ENCODE data around the gene DUSP15. TPM values are rescaled to one million over a fixed set of nuclear protein-coding genes. Genes with fewer than 3 reads are reported as not detected.

Gene DUSP15
- total RNA-seq, 1 donor from 2014 or later, result 0.45 TPM

GRCh38 chr20:31906001-31906400 lies 35.7 kb upstream of the DUSP15 start:
- TF ChIP-seq CTCF (IDR thresholded peaks at IDR 0.05) (no peak), EZH2phosphoT487 (IDR thresholded peaks at IDR 0.05) (no peak), EZH2 (IDR thresholded peaks at IDR 0.05) (no peak)
- peak; percentile 32 for DNase-seq (ENCODE audit: low spot score)
- Histone ChIP-seq H3K9ac (no peak overlapping the region), H3K27ac (no peak overlapping the region), H3K4me3 (no peak overlapping the region), H4K20me1 (ENCODE audit: low read depth) (no peaks in the 10 kb centered on the region), H3F3A (ENCODE audit: low read depth) (peaks cover 4% of the 10 kb centered on the region), H3K9me3 (ENCODE audit: low read depth) (no peaks in the 10 kb centered on the region), H3K27me3 (no peaks in the 10 kb centered on the region), H3K36me3 (no peaks in the 10 kb centered on the region), H3K4me1 (peaks cover 1% of the 10 kb centered on the region), H3K79me2 (ENCODE audit: low read depth) (no peaks in the 10 kb centered on the region), H3K4me2 (no peak overlapping the region), H2AFZ (replicated peaks) (no peak overlapping the region)
- Mint-ChIP-seq H3K4me1 (no peaks in the 10 kb centered on the region), H3K9me3 (no peaks in the 10 kb centered on the region), H3K4me3 (no peak overlapping the region), H3K36me3 (no peaks in the 10 kb centered on the region), H3K27me3 (ENCODE audit: insufficient read depth, low read depth) (peaks cover 5% of the 10 kb centered on the region), H3K27ac (no peak overlapping the region)

GRCh38 chr20:31903627-31904386 lies 33.5 kb upstream of the DUSP15 start:
- Mint-ChIP-seq H3K36me3 (no peaks in the 10 kb centered on the region), H3K27ac (no peak overlapping the region), H3K4me1 (no peaks in the 10 kb centered on the region), H3K4me3 (no peak overlapping the region), H3K9me3 (no peaks in the 10 kb centered on the region), H3K27me3 (ENCODE audit: insufficient read depth, low read depth) (peaks cover 3% of the 10 kb centered on the region)
- H3K36me3 ChIP-seq, result no peaks in the 10 kb centered on the region
- H3K27me3 ChIP-seq, result no peaks in the 10 kb centered on the region
- H3K4me3 ChIP-seq, result no peak overlapping the region
- H4K20me1 ChIP-seq (ENCODE audit: low read depth), result no peaks in the 10 kb centered on the region
- no peak overlapping the region for H3K27ac ChIP-seq
- DNase-seq (ENCODE audit: low spot score), result no peak
- H3K4me2 ChIP-seq, result no peak overlapping the region
- H3F3A ChIP-seq (ENCODE audit: low read depth), result no peaks in the 10 kb centered on the region
- TF ChIP-seq EZH2 (IDR thresholded peaks at IDR 0.05) (no peak), CTCF (IDR thresholded peaks at IDR 0.05) (no peak), EZH2phosphoT487 (IDR thresholded peaks at IDR 0.05) (no peak)
- H2AFZ ChIP-seq (replicated peaks), result no peak overlapping the region
- H3K9ac ChIP-seq, result no peak overlapping the region
- H3K9me3 ChIP-seq (ENCODE audit: low read depth), result no peaks in the 10 kb centered on the region
- no peaks in the 10 kb centered on the region for H3K4me1 ChIP-seq
- no peaks in the 10 kb centered on the region for H3K79me2 ChIP-seq (ENCODE audit: low read depth)

- TF ChIP-seq EZH2phosphoT487 (IDR thresholded peaks at IDR 0.05) (no peak), CTCF (IDR thresholded peaks at IDR 0.05) (no peak), EZH2 (IDR thresholded peaks at IDR 0.05) (no peak)
- no peak overlapping the region for H3K27ac Mint-ChIP-seq
- Histone ChIP-seq H2AFZ (replicated peaks) (no peak overlapping the region), H3K4me2 (no peak overlapping the region), H3K79me2 (ENCODE audit: low read depth) (no peaks in the 10 kb centered on the region), H3F3A (ENCODE audit: low read depth) (no peaks in the 10 kb centered on the region), H3K4me3 (no peak overlapping the region), H3K4me1 (no peaks in the 10 kb centered on the region), H3K9ac (no peak overlapping the region), H4K20me1 (ENCODE audit: low read depth) (no peaks in the 10 kb centered on the region), H3K27me3 (no peaks in the 10 kb centered on the region), H3K36me3 (no peaks in the 10 kb centered on the region), H3K9me3 (ENCODE audit: low read depth) (no peaks in the 10 kb centered on the region), H3K27ac (no peak overlapping the region)
- no peaks in the 10 kb centered on the region for H3K36me3 Mint-ChIP-seq
- peaks cover 2% of the 10 kb centered on the region for H3K27me3 Mint-ChIP-seq (ENCODE audit: insufficient read depth, low read depth)
- no peak for DNase-seq (ENCODE audit: low spot score)
- no peaks in the 10 kb centered on the region for H3K4me1 Mint-ChIP-seq
- no peaks in the 10 kb centered on the region for H3K9me3 Mint-ChIP-seq
- no peak overlapping the region for H3K4me3 Mint-ChIP-seq
These were observed 31.3 kb upstream of the DUSP15 start for GRCh38 chr20:31901615-31902014.

Measured in neural progenitor cell (in vitro differentiated cells).